ENCODE results near the gene ZNF362.
"Not testable (repeated sequence)": the region's sequence is repeated elsewhere in the genome, so short reads cannot be mapped to it uniquely, and the experiment has no call there.

ZNF362 gene

GRCh38 chr1:33239410-33239809 lies 16.9 kb upstream of the ZNF362 start:
- 0 out of 2 replicates have a peak, but pooled peaks have one; percentile 46 for TF ChIP-seq ZNF223 (tag by site-specific recombination; IDR thresholded peaks at IDR 0.05)
- TF ChIP-seq SP3 (tag by site-specific recombination; IDR thresholded peaks at IDR 0.05), result peak; percentile 39; the same call in 1 of the 2 replicates
- H3K4me1 ChIP-seq (ENCODE audit: control insufficient read depth, insufficient read depth, low read length); H3K27ac ChIP-seq (ENCODE audit: extremely low read depth, low read depth, low read length); H3K9me3 ChIP-seq (ENCODE audit: control insufficient read depth, insufficient read depth, low read depth, low read length); H3K4me3 ChIP-seq (ENCODE audit: low read depth, low read length); H3K36me3 ChIP-seq (ENCODE audit: control insufficient read depth in 2 of 2, insufficient read depth in 1 of 2, low read length in 2 of 2); POLR2A ChIA-PET; CTCF ChIA-PET: not testable (repeated sequence)

GRCh38 chr1:33241866-33242265 lies 14.4 kb upstream of the ZNF362 start:
- Histone ChIP-seq H3K36me3 (ENCODE audit: control insufficient read depth in 2 of 2, insufficient read depth in 1 of 2, low read length in 2 of 2) (no peaks in the 10 kb centered on the region), H3K4me3 (ENCODE audit: low read depth, low read length) (no peak overlapping the region), H3K27ac (ENCODE audit: extremely low read depth, low read depth, low read length) (no peak overlapping the region), H3K4me1 (ENCODE audit: control insufficient read depth, insufficient read depth, low read length) (no peaks in the 10 kb centered on the region), H3K9me3 (ENCODE audit: control insufficient read depth, insufficient read depth, low read depth, low read length) (no peaks in the 10 kb centered on the region)
- ChIA-PET CTCF (interaction anchor here (0.6 kb wide), 1 partner anchor 766 kb away, joined by 3 read pairs; no protein-coding TSS in a partner anchor), POLR2A (no interaction called here)
- no peak for TF ChIP-seq ZNF658 (tag by site-specific recombination; IDR thresholded peaks at IDR 0.05)
- TF ChIP-seq TCF7L2 (IDR thresholded peaks at IDR 0.05; ENCODE audit: borderline replicate concordance, low read depth, low read length), result no peak
- TF ChIP-seq ZBTB20 (tag by site-specific recombination; IDR thresholded peaks at IDR 0.05), result no peak
- TF ChIP-seq ZNF785 (tag by site-specific recombination; IDR thresholded peaks at IDR 0.05), result no peak
- TF ChIP-seq ZNF266 (tag by site-specific recombination; IDR thresholded peaks at IDR 0.05; ENCODE audit: low read depth), result no peak
- TF ChIP-seq ZNF660 (tag by site-specific recombination; IDR thresholded peaks at IDR 0.05), result no peak
- no peak for TF ChIP-seq ZBTB26 (tag by site-specific recombination; optimal IDR thresholded peaks at IDR 0.05)
- no peak for TF ChIP-seq ZNF571 (tag by site-specific recombination; IDR thresholded peaks at IDR 0.05)
- no peak for TF ChIP-seq REST (tag by site-specific recombination; IDR thresholded peaks at IDR 0.05)
- TF ChIP-seq ZFP37 (tag by site-specific recombination; IDR thresholded peaks at IDR 0.05), result no peak
- TF ChIP-seq ZNF350 (tag by site-specific recombination; IDR thresholded peaks at IDR 0.05), result no peak
- no peak for TF ChIP-seq SP7 (tag by site-specific recombination; IDR thresholded peaks at IDR 0.05)
- no peak for TF ChIP-seq ZNF530 (tag by site-specific recombination; IDR thresholded peaks at IDR 0.05; ENCODE audit: low read depth)
- no peak for TF ChIP-seq ZNF223 (tag by site-specific recombination; IDR thresholded peaks at IDR 0.05)

- ChIA-PET CTCF (no interaction called here), POLR2A (no interaction called here)
- H3K9me3 ChIP-seq (ENCODE audit: control insufficient read depth, insufficient read depth, low read depth, low read length), result no peaks in the 10 kb centered on the region
- no peak for TF ChIP-seq ZNF366 (tag by site-specific recombination; conservative IDR thresholded peaks at IDR 0.05)
- no peak for TF ChIP-seq ZNF549 (tag by site-specific recombination; IDR thresholded peaks at IDR 0.05)
- no peak for TF ChIP-seq ZNF350 (tag by site-specific recombination; IDR thresholded peaks at IDR 0.05)
- no peak for TF ChIP-seq ZFP37 (tag by site-specific recombination; IDR thresholded peaks at IDR 0.05)
- no peak for TF ChIP-seq SP3 (tag by site-specific recombination; IDR thresholded peaks at IDR 0.05)
- TF ChIP-seq ZNF843 (tag by site-specific recombination; IDR thresholded peaks at IDR 0.05), result no peak
- TF ChIP-seq WT1 (tag by site-specific recombination; IDR thresholded peaks at IDR 0.05), result peak; percentile 98
- TF ChIP-seq ZNF621 (tag by site-specific recombination; IDR thresholded peaks at IDR 0.05), result no peak
- H3K4me1 ChIP-seq (ENCODE audit: control insufficient read depth, insufficient read depth, low read length), result no peaks in the 10 kb centered on the region
- no peaks in the 10 kb centered on the region for H3K36me3 ChIP-seq (ENCODE audit: control insufficient read depth in 2 of 2, insufficient read depth in 1 of 2, low read length in 2 of 2)
- no peak overlapping the region for H3K4me3 ChIP-seq (ENCODE audit: low read depth, low read length)
- H3K27ac ChIP-seq (ENCODE audit: extremely low read depth, low read depth, low read length), result no peak overlapping the region
Measured at GRCh38 chr1:33242652-33243051, 13.6 kb upstream of the ZNF362 start.

Measured in HEK293 (cell line).